Measurements from ENCODE around the gene FCGR1A. TPM values are rescaled to one million over a fixed set of nuclear protein-coding genes. Genes with fewer than 3 reads are reported as not detected.
A peak's percentile ranks its signal among the peaks of the same experiment; 100 is the strongest.
"Not testable (repeated sequence)": the region's sequence is repeated elsewhere in the genome, so short reads cannot be mapped to it uniquely, and the experiment has no call there.

The FCGR1A gene
- polyA plus RNA-seq, 4 donors, result 0.59 to 4.5 (median 1.9) TPM; not detected in 1

DNA sequence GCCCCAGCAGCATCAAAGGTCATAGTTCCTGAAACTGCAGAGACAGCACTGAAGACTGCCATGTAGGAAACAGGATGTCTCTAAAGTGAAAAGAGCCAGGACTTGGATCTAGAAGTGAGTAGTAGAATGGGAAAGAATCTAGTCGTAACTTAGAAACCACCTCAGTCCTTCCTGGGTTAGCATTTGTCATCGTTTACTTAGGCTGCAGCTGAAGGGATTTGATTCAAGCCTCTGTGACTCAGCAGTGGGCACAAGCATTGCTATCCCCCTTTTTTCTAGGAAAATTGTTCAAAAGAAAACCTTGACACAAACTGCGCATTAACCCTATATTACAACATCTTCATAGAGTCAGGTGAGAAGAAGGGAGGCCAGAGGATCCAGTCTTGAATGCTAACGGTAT is 11.8 kb upstream of the FCGR1A start:
- H3K9me3 ChIP-seq (ENCODE audit: control insufficient read depth in 2 of 2, insufficient read depth in 1 of 2, low read depth in 1 of 2, low read length in 1 of 2); DNase-seq; H3K36me3 ChIP-seq (ENCODE audit: control insufficient read depth in 3 of 3, insufficient read depth in 2 of 3, low read depth in 1 of 3, low read length in 3 of 3); FAIRE-seq; H3K4me1 ChIP-seq (ENCODE audit: control insufficient read depth in 3 of 3, insufficient read depth in 2 of 3, low read depth in 1 of 3, low read length in 2 of 3); H3K27ac ChIP-seq (ENCODE audit: low read depth in 1 of 3, low read length in 2 of 3); H3K27me3 ChIP-seq (ENCODE audit: control insufficient read depth in 3 of 3, insufficient read depth in 3 of 3, low read length in 3 of 3); H3K4me3 ChIP-seq (ENCODE audit: low read depth in 1 of 3, low read length in 3 of 3): not testable (repeated sequence)
- 60 to 77% (median 66%) methylated on average over 3 to 4 of the region's 4 CpGs for WGBS, 3 donors

DNA sequence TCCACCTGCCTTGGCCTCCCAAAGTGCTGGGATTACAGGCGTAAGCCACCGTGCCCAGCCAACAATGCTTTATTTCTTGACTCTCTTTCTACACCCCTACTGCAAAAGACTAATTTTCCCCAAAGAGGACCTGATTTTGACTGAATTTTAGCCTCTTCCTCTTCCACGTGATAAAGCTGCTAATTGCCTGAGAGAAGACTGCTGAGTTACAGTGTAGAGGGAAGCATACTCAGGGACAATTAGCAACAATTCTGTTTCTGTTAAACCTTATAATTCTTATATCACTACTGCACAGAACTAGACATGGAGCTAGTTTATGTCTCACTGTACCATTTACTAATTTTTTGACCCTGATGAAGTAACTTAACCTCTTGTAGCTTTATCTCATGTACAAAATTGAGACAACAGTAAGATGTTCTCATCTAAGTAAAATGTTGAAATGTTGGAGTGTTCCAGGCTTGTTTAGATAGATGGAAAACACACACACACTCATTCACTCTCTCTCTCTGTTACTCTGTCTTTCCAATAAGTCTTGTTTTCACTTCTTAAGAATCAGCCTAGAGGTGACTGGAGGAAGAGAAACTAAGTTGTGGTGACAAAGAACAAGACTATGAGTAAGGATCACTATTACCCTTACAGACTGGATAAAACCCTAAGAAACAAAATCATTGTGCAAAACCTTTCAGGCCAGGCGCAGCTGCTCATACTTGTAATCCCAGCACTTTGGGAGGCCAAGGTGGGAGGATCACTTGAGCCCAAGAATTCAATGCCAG is 10.7 kb upstream of the FCGR1A start:
- not testable (repeated sequence) for H3K36me3 ChIP-seq (ENCODE audit: control insufficient read depth in 3 of 3, insufficient read depth in 2 of 3, low read depth in 1 of 3, low read length in 3 of 3); FAIRE-seq; H3K27ac ChIP-seq (ENCODE audit: low read depth in 1 of 3, low read length in 2 of 3); H3K4me1 ChIP-seq (ENCODE audit: control insufficient read depth in 3 of 3, insufficient read depth in 2 of 3, low read depth in 1 of 3, low read length in 2 of 3); DNase-seq; H3K4me3 ChIP-seq (ENCODE audit: low read depth in 1 of 3, low read length in 3 of 3); H3K9me3 ChIP-seq (ENCODE audit: control insufficient read depth in 2 of 2, insufficient read depth in 1 of 2, low read depth in 1 of 2, low read length in 1 of 2); H3K27me3 ChIP-seq (ENCODE audit: control insufficient read depth in 3 of 3, insufficient read depth in 3 of 3, low read length in 3 of 3)
- 50 to 71% (median 63%) methylated on average over 1 of the region's 4 CpGs for WGBS, 3 donors

DNA sequence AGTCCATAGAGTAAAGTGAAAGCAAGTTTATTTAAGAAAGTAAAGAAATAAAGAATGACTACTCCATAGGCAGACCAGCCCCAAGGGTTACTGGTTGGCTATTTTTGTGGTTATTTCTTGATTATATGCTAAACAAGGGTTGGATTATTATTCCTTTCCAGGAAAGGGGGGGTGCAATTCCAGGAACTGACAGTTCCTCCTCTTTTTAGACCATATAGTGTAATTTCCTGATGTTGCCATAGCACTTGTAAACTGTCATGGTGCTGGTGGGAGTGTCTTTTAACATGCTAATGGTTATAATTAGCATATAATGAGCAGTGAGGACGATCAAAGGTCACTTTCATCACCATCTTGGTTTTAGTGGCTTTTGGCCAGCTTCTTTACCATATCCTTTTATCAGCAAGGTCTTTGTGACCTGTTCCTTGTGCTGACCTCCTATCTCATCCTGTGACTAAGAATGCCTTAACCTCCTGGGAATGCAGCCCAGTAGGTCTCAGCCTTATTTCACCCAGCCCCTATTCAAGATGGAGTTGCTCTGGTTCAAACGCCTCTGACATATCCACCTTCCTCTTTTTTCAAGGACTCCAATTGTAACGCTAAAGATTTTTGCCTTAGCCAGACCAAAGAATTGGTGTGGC is 6.9 kb upstream of the FCGR1A start:
- not testable (repeated sequence) for H3K4me3 ChIP-seq (ENCODE audit: low read depth in 1 of 3, low read length in 3 of 3); H3K27me3 ChIP-seq (ENCODE audit: control insufficient read depth in 3 of 3, insufficient read depth in 3 of 3, low read length in 3 of 3); H3K27ac ChIP-seq (ENCODE audit: low read depth in 1 of 3, low read length in 2 of 3); H3K4me1 ChIP-seq (ENCODE audit: control insufficient read depth in 3 of 3, insufficient read depth in 2 of 3, low read depth in 1 of 3, low read length in 2 of 3); H3K9me3 ChIP-seq (ENCODE audit: control insufficient read depth in 2 of 2, insufficient read depth in 1 of 2, low read depth in 1 of 2, low read length in 1 of 2); FAIRE-seq; H3K36me3 ChIP-seq (ENCODE audit: control insufficient read depth in 3 of 3, insufficient read depth in 2 of 3, low read depth in 1 of 3, low read length in 3 of 3)
- peak; percentile 0 to 9 for DNase-seq
- 7 to 38% (median 11%) methylated on average over 1 of the region's 3 CpGs for WGBS, 3 donors

DNA sequence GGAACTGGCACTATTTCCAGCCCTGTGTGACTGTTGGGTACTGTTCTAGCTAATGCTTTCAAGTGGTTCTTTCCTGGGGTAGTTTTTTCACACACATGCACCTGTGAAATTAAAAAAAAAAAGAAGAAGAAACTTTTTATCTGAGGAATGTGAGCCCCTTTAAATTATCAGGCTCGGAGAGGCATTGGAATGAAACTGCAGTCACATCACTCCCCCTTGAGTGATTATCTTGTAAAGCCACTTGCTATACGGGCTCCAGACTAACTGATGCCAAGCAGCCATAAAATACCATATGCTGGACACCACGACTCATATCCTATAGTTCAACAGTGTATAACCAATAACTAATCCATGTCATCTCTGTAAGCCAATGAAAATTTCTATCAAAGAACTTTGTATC is 5.4 kb upstream of the FCGR1A start:
- not testable (repeated sequence) for H3K4me3 ChIP-seq (ENCODE audit: low read depth in 1 of 3, low read length in 3 of 3); H3K27me3 ChIP-seq (ENCODE audit: control insufficient read depth in 3 of 3, insufficient read depth in 3 of 3, low read length in 3 of 3); H3K27ac ChIP-seq (ENCODE audit: low read depth in 1 of 3, low read length in 2 of 3); FAIRE-seq; H3K9me3 ChIP-seq (ENCODE audit: control insufficient read depth in 2 of 2, insufficient read depth in 1 of 2, low read depth in 1 of 2, low read length in 1 of 2); H3K4me1 ChIP-seq (ENCODE audit: control insufficient read depth in 3 of 3, insufficient read depth in 2 of 3, low read depth in 1 of 3, low read length in 2 of 3); H3K36me3 ChIP-seq (ENCODE audit: control insufficient read depth in 3 of 3, insufficient read depth in 2 of 3, low read depth in 1 of 3, low read length in 3 of 3); DNase-seq
- 0 to 13% (median 9%) methylated on average over 1 of the region's 3 CpGs for WGBS, 3 donors

DNA sequence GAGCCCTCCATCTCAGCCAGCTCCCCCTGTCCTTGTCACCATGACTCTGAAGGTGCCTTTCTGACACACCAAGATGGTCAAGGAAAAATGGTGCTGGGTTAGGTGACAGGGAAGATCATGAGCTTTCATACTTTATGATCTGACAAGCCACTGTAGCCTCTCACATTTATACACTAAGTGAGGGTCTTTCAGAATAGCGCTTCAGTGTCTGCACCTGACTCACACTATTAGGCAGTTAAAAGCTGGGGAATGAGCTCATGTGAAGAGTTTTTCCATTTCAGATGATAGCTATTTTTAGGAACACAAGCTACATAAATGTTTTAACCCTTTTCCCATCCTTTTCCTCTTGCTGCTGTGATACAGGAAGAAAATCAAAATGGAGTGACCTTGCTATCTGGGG is 4.2 kb upstream of the FCGR1A start:
- 50 to 100% (median 87%) methylated on average over 1 of the region's 1 CpG for WGBS, 3 donors
- not testable (repeated sequence) for DNase-seq, FAIRE-seq

DNA sequence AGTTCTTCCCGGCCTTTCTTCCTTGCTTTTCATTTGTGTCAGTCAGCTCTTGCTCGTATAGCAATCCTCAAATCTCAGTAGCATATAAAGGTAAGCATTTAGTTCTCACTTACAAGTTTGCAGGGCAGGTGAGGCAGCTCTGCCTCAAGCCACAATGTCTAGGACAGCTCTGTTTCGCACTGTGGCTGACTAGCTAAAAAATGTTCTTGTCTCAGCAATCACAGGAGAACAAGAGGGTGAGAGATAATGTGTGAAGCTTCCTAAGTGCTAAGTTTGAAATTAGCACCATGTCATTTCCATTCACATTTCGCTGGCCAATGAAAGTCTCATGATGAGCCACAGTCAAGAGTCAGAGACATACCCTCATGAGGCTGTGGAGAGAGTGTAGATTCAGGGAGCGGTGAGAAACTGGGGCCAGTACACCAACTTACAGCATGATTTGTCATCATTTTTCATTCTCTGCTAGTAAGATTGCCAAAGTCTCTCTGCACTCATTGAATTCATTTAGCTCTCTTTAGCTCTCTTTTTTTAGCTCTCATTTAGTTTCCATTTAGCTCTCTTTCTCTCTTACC is 995 bp upstream of the FCGR1A start:
- not testable (repeated sequence) for H3K9me3 ChIP-seq (ENCODE audit: control insufficient read depth in 2 of 2, insufficient read depth in 1 of 2, low read depth in 1 of 2, low read length in 1 of 2); H3K27me3 ChIP-seq (ENCODE audit: control insufficient read depth in 3 of 3, insufficient read depth in 3 of 3, low read length in 3 of 3); FAIRE-seq; H3K27ac ChIP-seq (ENCODE audit: low read depth in 1 of 3, low read length in 2 of 3); H3K4me3 ChIP-seq (ENCODE audit: low read depth in 1 of 3, low read length in 3 of 3); DNase-seq; H3K36me3 ChIP-seq (ENCODE audit: control insufficient read depth in 3 of 3, insufficient read depth in 2 of 3, low read depth in 1 of 3, low read length in 3 of 3); H3K4me1 ChIP-seq (ENCODE audit: control insufficient read depth in 3 of 3, insufficient read depth in 2 of 3, low read depth in 1 of 3, low read length in 2 of 3)
- 74 to 84% (median 82%) methylated on average over 4 to 5 of the region's 5 CpGs for WGBS, 3 donors

More for the DNA sequence above, 4.2 kb upstream of the FCGR1A start:
- H3K4me1 ChIP-seq (ENCODE audit: control insufficient read depth in 3 of 3, insufficient read depth in 2 of 3, low read depth in 1 of 3, low read length in 2 of 3); H3K27ac ChIP-seq (ENCODE audit: low read depth in 1 of 3, low read length in 2 of 3); H3K27me3 ChIP-seq (ENCODE audit: control insufficient read depth in 3 of 3, insufficient read depth in 3 of 3, low read length in 3 of 3); H3K4me3 ChIP-seq (ENCODE audit: low read depth in 1 of 3, low read length in 3 of 3); H3K36me3 ChIP-seq (ENCODE audit: control insufficient read depth in 3 of 3, insufficient read depth in 2 of 3, low read depth in 1 of 3, low read length in 3 of 3); H3K9me3 ChIP-seq (ENCODE audit: control insufficient read depth in 2 of 2, insufficient read depth in 1 of 2, low read depth in 1 of 2, low read length in 1 of 2): not testable (repeated sequence)

DNA sequence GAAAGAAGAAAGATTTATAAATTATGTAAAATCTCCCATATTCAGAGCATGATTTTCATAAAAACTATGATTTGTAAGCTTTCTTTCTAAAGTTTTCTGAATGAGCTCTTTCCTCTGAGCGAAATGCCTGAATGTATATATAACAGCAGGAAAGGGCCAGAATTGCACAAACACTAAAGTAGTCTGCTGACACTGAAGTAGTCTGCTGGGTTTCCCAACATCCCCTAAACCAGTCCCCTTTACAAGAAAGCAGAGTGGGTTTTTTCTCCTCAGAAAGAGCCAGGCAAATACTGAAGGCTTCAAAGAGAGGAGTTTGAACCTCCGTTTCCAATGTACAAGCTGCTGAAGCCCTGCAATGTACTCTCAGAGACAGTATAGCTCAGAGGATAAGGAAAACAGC is 795 bp downstream of the FCGR1A start:
- WGBS, 3 donors, result no CpG with 5 or more reads among the region's 2 CpGs
- DNase-seq; H3K4me3 ChIP-seq (ENCODE audit: low read depth in 1 of 3, low read length in 3 of 3); FAIRE-seq; H3K9me3 ChIP-seq (ENCODE audit: control insufficient read depth in 2 of 2, insufficient read depth in 1 of 2, low read depth in 1 of 2, low read length in 1 of 2); H3K36me3 ChIP-seq (ENCODE audit: control insufficient read depth in 3 of 3, insufficient read depth in 2 of 3, low read depth in 1 of 3, low read length in 3 of 3); H3K4me1 ChIP-seq (ENCODE audit: control insufficient read depth in 3 of 3, insufficient read depth in 2 of 3, low read depth in 1 of 3, low read length in 2 of 3); H3K27me3 ChIP-seq (ENCODE audit: control insufficient read depth in 3 of 3, insufficient read depth in 3 of 3, low read length in 3 of 3); H3K27ac ChIP-seq (ENCODE audit: low read depth in 1 of 3, low read length in 2 of 3): not testable (repeated sequence)

DNA sequence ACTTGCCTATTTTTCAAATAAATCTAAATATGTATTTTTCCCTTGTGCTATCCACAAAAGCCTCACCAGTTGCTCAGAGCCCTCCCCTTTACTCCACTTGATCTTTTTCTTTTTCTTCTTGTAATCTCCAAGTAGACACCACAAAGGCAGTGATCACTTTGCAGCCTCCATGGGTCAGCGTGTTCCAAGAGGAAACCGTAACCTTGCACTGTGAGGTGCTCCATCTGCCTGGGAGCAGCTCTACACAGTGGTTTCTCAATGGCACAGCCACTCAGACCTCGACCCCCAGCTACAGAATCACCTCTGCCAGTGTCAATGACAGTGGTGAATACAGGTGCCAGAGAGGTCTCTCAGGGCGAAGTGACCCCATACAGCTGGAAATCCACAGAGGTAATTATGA is 1.4 kb downstream of the FCGR1A start:
- not testable (repeated sequence) for H3K27me3 ChIP-seq (ENCODE audit: control insufficient read depth in 3 of 3, insufficient read depth in 3 of 3, low read length in 3 of 3); H3K27ac ChIP-seq (ENCODE audit: low read depth in 1 of 3, low read length in 2 of 3); H3K4me1 ChIP-seq (ENCODE audit: control insufficient read depth in 3 of 3, insufficient read depth in 2 of 3, low read depth in 1 of 3, low read length in 2 of 3); H3K4me3 ChIP-seq (ENCODE audit: low read depth in 1 of 3, low read length in 3 of 3); DNase-seq; H3K36me3 ChIP-seq (ENCODE audit: control insufficient read depth in 3 of 3, insufficient read depth in 2 of 3, low read depth in 1 of 3, low read length in 3 of 3); FAIRE-seq; H3K9me3 ChIP-seq (ENCODE audit: control insufficient read depth in 2 of 2, insufficient read depth in 1 of 2, low read depth in 1 of 2, low read length in 1 of 2)
- WGBS, 3 donors, result 61 to 78% (median 65%) methylated on average over 2 to 3 of the region's 4 CpGs

All from small intestine (tissue), 7 donors.